CD8-positive, alpha-beta memory T cell (primary cell): ENCODE measurements around the gene TIMM9. TPM values are rescaled to one million over a fixed set of nuclear protein-coding genes. Genes with fewer than 3 reads are reported as not detected.
"Not testable (repeated sequence)": the region's sequence is repeated elsewhere in the genome, so short reads cannot be mapped to it uniquely, and the experiment has no call there.

Experiments used
- CTCF ChIA-PET: fragments of 350-600 bp; sonication (Branson Sonifier 250); formaldehyde crosslinking; loops from one replicate; lab custom pipeline; 2021; ENCODE audit warnings: antibody characterized with exemption; lab: Charles Lee
- POLR2A ChIA-PET: fragments of 350-600 bp; sonication (Branson Sonifier 250); formaldehyde crosslinking; loops from one replicate; lab custom pipeline; 2021; ENCODE audit warnings: antibody characterized with exemption; lab: Charles Lee
- DNase-seq, 5 donors: peaks; one replicate each; pipeline versions ENCODE4 v3.0.0 to v3.0.0-alpha.2; 2020 to 2022; ENCODE audit warnings: mixed read lengths in 1 of 5
- H3K27ac ChIP-seq: one replicate; pipeline ENCODE4 v1.7.0; 2013; ENCODE audit warnings: low read depth, mild to moderate bottlenecking, low read length, moderate library complexity
- H3K27me3 ChIP-seq: 2 replicates; pipeline ENCODE4 v1.7.0; 2013; ENCODE audit warnings: low read length, mild to moderate bottlenecking; ENCODE audit not compliant: insufficient read depth, poor library complexity, severe bottlenecking
- H3K36me3 ChIP-seq: 2 replicates; pipeline ENCODE4 v1.7.0; 2013; ENCODE audit warnings: mild to moderate bottlenecking, low read length, moderate library complexity; ENCODE audit not compliant: insufficient read depth
- H3K4me1 ChIP-seq: 2 replicates; pipeline ENCODE4 v1.7.0; 2013; ENCODE audit warnings: mild to moderate bottlenecking, low read length, moderate library complexity; ENCODE audit not compliant: insufficient read depth
- H3K4me3 ChIP-seq: 2 replicates; pipeline ENCODE4 v1.7.0; 2013; ENCODE audit warnings: mild to moderate bottlenecking, low read length
- H3K9me3 ChIP-seq: 2 replicates; pipeline ENCODE4 v1.7.0; 2013; ENCODE audit warnings: mild to moderate bottlenecking, low read length
- H3K27ac Mint-ChIP-seq, 8 donors: one replicate each; pipeline ENCODE4 v1.8.0; 2020 to 2021; ENCODE audit warnings: mixed read lengths in 8 of 8, mild to moderate bottlenecking in 6 of 8, inconsistent platforms in 3 of 8, moderate library complexity in 3 of 8
- H3K27me3 Mint-ChIP-seq, 2 donors: one replicate each; pipeline ENCODE4 v1.8.0; 2020 to 2021; ENCODE audit warnings: mixed read lengths in 2 of 2, mild to moderate bottlenecking in 1 of 2, moderate library complexity in 1 of 2
- H3K36me3 Mint-ChIP-seq, 3 donors: one replicate each; pipeline ENCODE4 v1.8.0; 2020 to 2021; ENCODE audit warnings: mixed read lengths in 3 of 3, inconsistent platforms in 1 of 3, mild to moderate bottlenecking in 1 of 3
- H3K4me1 Mint-ChIP-seq, 3 donors: one replicate each; pipeline ENCODE4 v1.8.0; 2020 to 2021; ENCODE audit warnings: mixed read lengths in 3 of 3, inconsistent platforms in 1 of 3, mild to moderate bottlenecking in 1 of 3
- H3K4me3 Mint-ChIP-seq, 7 donors: one replicate each; pipeline ENCODE4 v1.8.0; 2020 to 2021; ENCODE audit warnings: mixed read lengths in 7 of 7, mild to moderate bottlenecking in 6 of 7, moderate library complexity in 4 of 7, inconsistent platforms in 2 of 7
- H3K9me3 Mint-ChIP-seq, 5 donors: one replicate each; pipeline ENCODE4 v1.8.0; 2020 to 2022; ENCODE audit warnings: mixed read lengths in 5 of 5, mild to moderate bottlenecking in 3 of 5, moderate library complexity in 2 of 5, inconsistent platforms in 1 of 5
- polyA plus RNA-seq: library from polyadenylated mRNA; unstranded; fragments of 300-500 nt; fragmentation: Illumina TruSeq; gene quantifications from one replicate; pipeline ENCODE4 v1.2.3, GENCODE V29; 2021
- total RNA-seq, 2 experiments: library from RNA; stranded (reverse); gene quantifications; one replicate each; pipeline ENCODE4 v1.2.3, GENCODE V29; 2021

TIMM9 gene
- total and polyA plus RNA-seq, 3 experiments from 2014 or later, result 75.4 to 96.7 (median 84.3) TPM

DNA sequence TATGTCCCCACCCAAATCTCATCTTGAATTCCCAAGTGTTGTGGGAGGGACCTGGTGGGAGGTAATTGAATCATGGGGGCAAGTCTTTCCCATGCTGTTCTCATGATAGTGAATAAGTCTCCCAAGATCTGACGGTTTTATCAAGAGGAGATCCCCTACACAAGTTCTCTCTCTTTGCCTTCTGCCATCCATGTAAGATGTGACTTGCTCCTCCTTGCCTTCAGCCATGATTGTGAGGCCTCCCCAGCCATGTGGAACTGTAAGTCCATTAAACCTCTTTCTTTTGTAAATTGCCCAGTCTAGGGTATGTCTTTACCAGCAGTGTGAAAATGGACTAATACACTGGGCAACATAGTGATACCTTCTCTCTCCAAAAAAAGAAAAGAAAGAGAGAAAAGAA is 10.4 kb downstream of the TIMM9 start:
- POLR2A ChIA-PET, result interaction anchor here (0.9 kb wide), 1 partner anchor 21 kb away, joined by 3 read pairs; no protein-coding TSS in a partner anchor
- CTCF ChIA-PET, result not testable (repeated sequence)

DNA sequence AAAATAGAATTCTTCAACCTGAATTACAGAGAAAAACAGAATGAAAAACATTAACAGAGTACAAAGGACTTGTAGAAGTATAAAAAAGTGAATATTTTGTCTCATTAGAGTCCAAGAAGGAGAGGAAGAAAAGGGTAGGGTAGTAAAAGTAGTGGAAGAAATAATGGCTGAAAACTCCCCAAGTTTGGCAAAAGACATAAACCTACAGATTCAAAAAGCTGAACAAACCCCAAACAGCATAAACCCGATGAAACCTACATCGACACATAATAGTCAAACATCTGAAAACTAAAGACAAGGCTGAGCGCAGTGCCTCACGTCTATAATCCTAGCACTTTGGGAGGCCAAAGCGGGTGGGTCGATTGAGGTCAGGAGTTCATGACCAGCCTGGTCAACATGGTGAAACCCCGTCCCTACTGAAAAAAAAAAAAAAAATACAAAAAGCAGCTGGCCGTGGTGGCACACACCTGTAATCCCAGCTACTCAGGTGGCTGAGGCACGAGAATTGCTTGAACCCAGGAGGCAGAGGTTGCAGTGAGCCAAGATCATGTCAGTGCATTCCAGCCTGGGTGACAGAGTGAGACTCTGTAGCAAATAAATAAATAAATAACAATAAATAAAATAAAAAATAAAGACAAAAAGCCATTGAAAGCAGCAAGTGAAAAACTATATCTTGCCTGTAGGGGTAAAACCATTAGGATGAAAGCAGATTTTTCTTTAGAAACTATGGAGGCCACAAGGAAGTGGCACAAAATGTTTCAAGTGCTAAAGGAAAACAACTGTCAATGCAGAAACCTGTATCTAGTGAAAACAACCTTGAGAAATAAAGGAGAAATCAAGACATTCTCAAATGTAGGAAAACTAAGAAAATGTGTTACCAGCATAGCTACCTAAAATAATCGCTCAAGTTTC is 11.4 kb downstream of the TIMM9 start:
- Mint-ChIP-seq H3K27me3 (no peaks in the 10 kb centered on the region), H3K4me3 (no peak overlapping the region), H3K27ac (no peak overlapping the region), H3K9me3 (no peaks in the 10 kb centered on the region), H3K36me3 (peaks cover 14 to 63% (median 22%) of the 10 kb centered on the region in 3 donors), H3K4me1 (peaks cover 20 to 30% (median 25%) of the 10 kb centered on the region in 3 donors)
- CTCF ChIA-PET, result no interaction called here
- no peak for DNase-seq
- Histone ChIP-seq H3K27ac (no peak overlapping the region), H3K4me3 (no peak overlapping the region), H3K9me3 (no peaks in the 10 kb centered on the region), H3K4me1 (no peaks in the 10 kb centered on the region), H3K27me3 (no peaks in the 10 kb centered on the region), H3K36me3 (peaks cover 12% of the 10 kb centered on the region)
- POLR2A ChIA-PET, result no interaction called here

More for the DNA sequence above, 10.4 kb downstream of the TIMM9 start:
- not testable (repeated sequence) for DNase-seq, H3K9me3 Mint-ChIP-seq, H3K4me1 ChIP-seq, H3K27me3 Mint-ChIP-seq, H3K27me3 ChIP-seq, H3K4me3 ChIP-seq, H3K4me3 Mint-ChIP-seq, H3K9me3 ChIP-seq, H3K27ac ChIP-seq
- H3K4me1 Mint-ChIP-seq, result peaks cover 22 to 32% (median 30%) of the 10 kb centered on the region in 3 donors
- peaks cover 16% of the 10 kb centered on the region for H3K36me3 ChIP-seq
- H3K36me3 Mint-ChIP-seq, result peaks cover 14 to 64% (median 25%) of the 10 kb centered on the region in 3 donors
- peak overlapping the region in 4 of 8 donors; percentile 19 to 86 (median 64) for H3K27ac Mint-ChIP-seq

DNA sequence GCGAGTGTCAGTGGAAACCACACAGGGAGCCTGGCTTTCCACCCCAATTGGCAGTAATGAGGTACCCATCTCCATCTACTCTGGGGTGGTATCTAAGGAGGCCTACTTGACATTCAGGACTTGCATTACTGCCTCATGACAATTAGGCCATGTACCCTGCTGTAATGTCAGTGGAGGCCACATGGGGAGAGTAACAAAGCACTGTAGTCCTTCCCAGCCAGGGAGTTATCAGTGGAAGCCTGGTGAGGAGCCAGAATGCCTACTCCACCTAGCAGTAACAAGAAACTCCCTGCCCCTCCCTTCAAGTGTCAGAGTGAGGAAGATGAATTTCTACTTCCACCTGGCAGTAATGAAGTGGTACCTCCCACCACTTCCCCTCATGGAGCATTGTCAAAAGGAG is 12.5 kb downstream of the TIMM9 start:
- H3K36me3 ChIP-seq, result peaks cover 17% of the 10 kb centered on the region
- ChIA-PET CTCF (no interaction called here), POLR2A (no interaction called here)
- H3K4me3 ChIP-seq, result no peak overlapping the region
- no peaks in the 10 kb centered on the region for H3K9me3 ChIP-seq
- no peak for DNase-seq
- Mint-ChIP-seq H3K4me1 (peaks cover 20 to 29% (median 25%) of the 10 kb centered on the region in 3 donors), H3K36me3 (peaks cover 14 to 67% (median 22%) of the 10 kb centered on the region in 3 donors), H3K9me3 (no peaks in the 10 kb centered on the region), H3K27me3 (no peaks in the 10 kb centered on the region), H3K27ac (peak overlapping the region in 1 of 8 donors; percentile 37), H3K4me3 (no peak overlapping the region)
- H3K27ac ChIP-seq, result no peak overlapping the region
- no peaks in the 10 kb centered on the region for H3K27me3 ChIP-seq
- H3K4me1 ChIP-seq, result no peaks in the 10 kb centered on the region

DNA sequence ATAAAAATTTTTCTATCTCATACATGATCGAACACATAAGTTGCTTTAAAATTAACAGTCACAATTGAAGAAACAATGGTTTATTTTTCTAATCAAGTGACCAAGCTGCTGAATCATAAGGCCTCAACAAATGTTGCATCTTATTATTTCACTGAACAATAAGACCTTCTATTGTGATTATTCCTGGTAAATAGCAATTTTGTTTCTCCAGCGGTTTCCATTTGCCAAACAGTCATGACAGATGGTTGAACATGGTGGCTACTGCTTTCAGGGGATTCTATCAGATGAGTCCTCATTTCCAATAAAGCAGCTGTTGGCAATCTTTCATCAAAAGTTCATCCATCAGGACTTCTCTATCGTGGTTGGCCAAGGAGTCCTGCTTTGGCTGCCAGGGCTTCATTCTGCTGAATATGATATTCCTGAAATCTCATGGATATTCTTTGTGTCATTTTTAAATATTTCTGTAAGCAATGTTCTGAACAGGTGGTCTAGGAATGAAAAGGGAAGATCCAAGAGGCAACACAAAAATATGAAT is 18.6 kb downstream of the TIMM9 start:
- no peaks in the 10 kb centered on the region for H3K9me3 ChIP-seq
- no peaks in the 10 kb centered on the region for H3K9me3 Mint-ChIP-seq
- no peak overlapping the region for H3K27ac ChIP-seq
- no peaks in the 10 kb centered on the region for H3K27me3 Mint-ChIP-seq
- no peak overlapping the region for H3K4me3 ChIP-seq
- CTCF ChIA-PET, result interaction anchor here (0.6 kb wide), 1 partner anchor 129 kb away, joined by 3 read pairs; no protein-coding TSS in a partner anchor
- H3K27me3 ChIP-seq, result no peaks in the 10 kb centered on the region
- no peak overlapping the region for H3K27ac Mint-ChIP-seq
- no peaks in the 10 kb centered on the region for H3K4me1 ChIP-seq
- H3K4me1 Mint-ChIP-seq, result peaks cover 0 to 4% (median 2%) of the 10 kb centered on the region in 3 donors
- H3K36me3 ChIP-seq, result peaks cover 16% of the 10 kb centered on the region
- no peak overlapping the region for H3K4me3 Mint-ChIP-seq
- no peak for DNase-seq
- peaks cover 8 to 47% (median 14%) of the 10 kb centered on the region in 3 donors for H3K36me3 Mint-ChIP-seq
- POLR2A ChIA-PET, result no interaction called here

DNA sequence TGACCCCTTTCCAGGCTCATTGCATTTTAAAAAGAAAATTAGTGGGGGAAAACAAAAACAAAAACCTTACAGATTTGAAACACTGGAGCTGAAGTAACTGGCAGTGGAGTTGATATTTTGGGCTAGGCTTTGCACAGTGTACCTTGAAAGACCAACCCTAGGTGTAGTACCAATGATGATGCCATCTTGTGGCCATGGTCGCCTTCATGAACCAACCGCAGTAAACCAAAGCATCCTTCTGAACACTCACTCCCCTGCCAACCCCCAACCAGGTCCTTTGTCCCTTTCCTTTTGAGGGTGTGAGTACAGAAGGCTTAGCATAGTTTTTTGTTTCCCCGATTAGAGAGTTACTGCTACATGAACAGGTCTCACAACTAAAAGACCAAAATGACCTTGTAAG is 25.7 kb downstream of the TIMM9 start:
- H3K9me3 Mint-ChIP-seq, result no peaks in the 10 kb centered on the region

DNA sequence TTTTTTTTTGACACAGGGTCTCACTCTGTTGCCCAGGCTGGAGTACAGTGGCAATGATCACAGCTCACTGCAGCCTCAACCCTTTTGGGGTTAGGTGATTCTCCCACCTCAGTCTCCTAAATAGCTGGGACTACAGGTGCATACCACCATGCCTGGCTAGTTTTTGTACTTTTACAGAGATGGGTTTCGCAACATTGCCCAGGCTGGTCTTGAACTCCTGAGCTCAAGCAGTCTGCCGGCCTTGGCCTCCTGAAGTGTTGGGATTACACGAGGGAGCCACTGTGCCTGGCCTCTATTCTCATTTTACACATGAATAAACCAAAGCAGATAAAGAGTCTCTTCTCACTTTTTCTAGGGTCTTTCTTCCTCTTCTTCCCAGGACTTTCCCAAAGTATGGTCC is 28.4 kb downstream of the TIMM9 start:
- Histone ChIP-seq H3K9me3 (no peaks in the 10 kb centered on the region), H3K4me3 (no peak overlapping the region), H3K27ac (no peak overlapping the region), H3K36me3 (no peaks in the 10 kb centered on the region), H3K4me1 (peaks cover 6% of the 10 kb centered on the region), H3K27me3 (no peaks in the 10 kb centered on the region)
- Mint-ChIP-seq H3K36me3 (peaks cover 0 to 2% (median 0%) of the 10 kb centered on the region in 3 donors), H3K9me3 (no peaks in the 10 kb centered on the region), H3K27ac (no peak overlapping the region), H3K4me3 (no peak overlapping the region), H3K27me3 (peaks cover 0 to 2% of the 10 kb centered on the region in 2 donors), H3K4me1 (peaks cover 11 to 16% (median 12%) of the 10 kb centered on the region in 3 donors)
- ChIA-PET POLR2A (no interaction called here), CTCF (interaction anchor here (1.5 kb wide), 1 partner anchor 46 kb away, joined by 3 read pairs; no protein-coding TSS in a partner anchor)
- no peak for DNase-seq

More for the DNA sequence above, 25.7 kb downstream of the TIMM9 start:
- Histone ChIP-seq H3K4me3 (no peak overlapping the region), H3K27ac (no peak overlapping the region), H3K27me3 (no peaks in the 10 kb centered on the region), H3K36me3 (no peaks in the 10 kb centered on the region), H3K4me1 (no peaks in the 10 kb centered on the region), H3K9me3 (no peaks in the 10 kb centered on the region)
- ChIA-PET CTCF (no interaction called here), POLR2A (interaction anchor here (0.7 kb wide), 1 partner anchor 250 kb away, joined by 3 read pairs; the partner anchor contains the start of gene ARMH4)
- no peak for DNase-seq
- H3K4me3 Mint-ChIP-seq, result no peak overlapping the region
- peaks cover 0 to 2% (median 2%) of the 10 kb centered on the region in 3 donors for H3K36me3 Mint-ChIP-seq
- no peak overlapping the region for H3K27ac Mint-ChIP-seq
- no peaks in the 10 kb centered on the region for H3K27me3 Mint-ChIP-seq
- H3K4me1 Mint-ChIP-seq, result peaks cover under 1 to 5% (median 3%) of the 10 kb centered on the region in 3 donors

DNA sequence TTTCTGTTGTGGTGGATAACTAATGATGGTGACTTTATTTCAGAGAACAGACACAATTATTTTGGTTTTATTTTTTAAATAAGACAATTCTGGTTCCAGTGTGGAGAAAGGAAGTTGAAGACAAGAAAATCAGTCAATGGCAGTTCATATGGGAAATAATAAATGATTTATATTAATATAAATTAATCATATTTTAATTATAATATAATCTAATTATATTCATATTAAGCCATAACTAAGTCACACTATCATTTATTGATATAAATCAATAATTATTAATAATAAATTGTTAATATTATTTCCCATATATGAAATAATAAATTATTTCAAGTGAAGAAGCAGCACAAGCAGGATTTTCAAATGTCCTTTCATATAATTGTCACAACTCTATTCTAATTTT is 28.8 kb downstream of the TIMM9 start:
- ChIA-PET CTCF (interaction anchor here (1.5 kb wide), 1 partner anchor 46 kb away, joined by 3 read pairs; no protein-coding TSS in a partner anchor), POLR2A (no interaction called here)
- Mint-ChIP-seq H3K27me3 (peaks cover 0 to 2% of the 10 kb centered on the region in 2 donors), H3K4me3 (peak overlapping the region in 1 of 7 donors; percentile 23), H3K9me3 (no peaks in the 10 kb centered on the region), H3K27ac (peak overlapping the region in 1 of 8 donors; percentile 14), H3K36me3 (peaks cover 0 to 2% (median 0%) of the 10 kb centered on the region in 3 donors), H3K4me1 (peaks cover 11 to 16% (median 12%) of the 10 kb centered on the region in 3 donors)
- no peaks in the 10 kb centered on the region for H3K27me3 ChIP-seq
- no peak overlapping the region for H3K4me3 ChIP-seq
- no peak overlapping the region for H3K27ac ChIP-seq
- no peaks in the 10 kb centered on the region for H3K36me3 ChIP-seq
- no peak for DNase-seq
- H3K4me1 ChIP-seq, result peaks cover 6% of the 10 kb centered on the region
- H3K9me3 ChIP-seq, result no peaks in the 10 kb centered on the region
